SH-SY5Y (cell line): Measurements from ENCODE around the gene SNTG2.

Source experiments
- GATA2 ChIP-seq: IDR thresholded peaks from 2 replicates; pipeline ENCODE4 v1.6.1; 2011; ENCODE audit warnings: mild to moderate bottlenecking, low read depth, low read length
- GATA3 ChIP-seq: IDR thresholded peaks from 2 replicates; pipeline ENCODE4 v1.6.1; 2011; ENCODE audit warnings: low read depth, mild to moderate bottlenecking, low read length, moderate library complexity

GRCh38 chr2:1360144-1360543, 409.5 kb downstream of the SNTG2 start:
- TF ChIP-seq GATA2 (no peak), GATA3 (no peak)
